HepG2 (cell line): ENCODE data around the gene TMBIM4. TPM values are rescaled to one million over a fixed set of nuclear protein-coding genes. Genes with fewer than 3 reads are reported as not detected.

Experiments
- CBFB ChIP-seq: sonication (generic); formaldehyde crosslinking; IDR thresholded peaks from 2 replicates; pipeline ENCODE4 v1.4.0; 2020; ENCODE audit warnings: missing genetic modification reagents
- FOXK2 ChIP-seq: fragments of 450-650 bp; IDR thresholded peaks from 2 replicates; pipeline ENCODE4 v1.6.1; 2016
- GZF1 ChIP-seq: sonication (generic); formaldehyde crosslinking; IDR thresholded peaks from 2 replicates; pipeline ENCODE4 v1.5.1; 2020; ENCODE audit warnings: mild to moderate bottlenecking, missing genetic modification reagents
- JARID2 ChIP-seq: sonication (generic); formaldehyde crosslinking; IDR thresholded peaks from 2 replicates; pipeline ENCODE4 v1.8.1; 2023; ENCODE audit warnings: missing genetic modification reagents, inconsistent platforms; ENCODE audit not compliant: insufficient replicate concordance
- MAF1 ChIP-seq: sonication (generic); formaldehyde crosslinking; IDR thresholded peaks from 2 replicates; pipeline ENCODE4 v1.5.0; 2020; ENCODE audit warnings: missing genetic modification reagents, borderline replicate concordance
- MTF2 ChIP-seq: sonication (generic); formaldehyde crosslinking; IDR thresholded peaks from 2 replicates; pipeline ENCODE4 v1.5.0; 2020; ENCODE audit warnings: missing genetic modification reagents, borderline replicate concordance
- RBAK ChIP-seq: sonication (generic); formaldehyde crosslinking; IDR thresholded peaks from 2 replicates; pipeline ENCODE4 v1.5.1; 2020; ENCODE audit warnings: mild to moderate bottlenecking, missing genetic modification reagents
- REPIN1 ChIP-seq: sonication (generic); formaldehyde crosslinking; IDR thresholded peaks from 2 replicates; pipeline ENCODE4 v1.8.0; 2022; ENCODE audit warnings: missing genetic modification reagents, low read depth, mild to moderate bottlenecking, borderline replicate concordance
- SIN3A ChIP-seq: IDR thresholded peaks from 2 replicates; pipeline ENCODE4 v1.6.1; 2011; ENCODE audit warnings: low read depth, mild to moderate bottlenecking, control low read depth, low read length, borderline replicate concordance
- SOX6 ChIP-seq, 2 experiments: fragments of 450-650 bp in 1 of 2; sonication (generic) in 1 of 2; formaldehyde crosslinking in 1 of 2; IDR thresholded peaks; 2 replicates each; pipeline versions ENCODE4 v1.4.0 to v1.6.1; 2017 to 2020; ENCODE audit warnings: antibody characterized with exemption in 1 of 2, mild to moderate bottlenecking in 1 of 2, missing genetic modification reagents in 1 of 2
- TBX3 ChIP-seq: fragments of 450-650 bp; IDR thresholded peaks from 2 replicates; pipeline ENCODE4 v1.6.1; 2017; ENCODE audit warnings: antibody characterized with exemption, mild to moderate bottlenecking, inconsistent platforms, borderline replicate concordance
- ZBTB1 ChIP-seq: sonication (generic); formaldehyde crosslinking; IDR thresholded peaks from 2 replicates; pipeline ENCODE4 v1.4.0; 2020; ENCODE audit warnings: missing genetic modification reagents, borderline replicate concordance
- ZBTB21 ChIP-seq: sonication (generic); formaldehyde crosslinking; IDR thresholded peaks from 2 replicates; pipeline ENCODE4 v1.4.0; 2020; ENCODE audit warnings: missing genetic modification reagents
- ZFP62 ChIP-seq: sonication (generic); formaldehyde crosslinking; IDR thresholded peaks from 2 replicates; pipeline ENCODE4 v1.4.0; 2020; ENCODE audit warnings: missing genetic modification reagents
- ZNF747 ChIP-seq: sonication (generic); formaldehyde crosslinking; IDR thresholded peaks from 2 replicates; pipeline ENCODE4 v1.8.1; 2023; ENCODE audit warnings: missing genetic modification reagents, mild to moderate bottlenecking, borderline replicate concordance
- ZNF749 ChIP-seq: sonication (generic); formaldehyde crosslinking; IDR thresholded peaks from 2 replicates; pipeline ENCODE4 v1.8.0; 2022; ENCODE audit warnings: mild to moderate bottlenecking, missing genetic modification reagents, moderate library complexity, borderline replicate concordance
- ZNF780A ChIP-seq: sonication (generic); formaldehyde crosslinking; IDR thresholded peaks from 2 replicates; pipeline ENCODE4 v1.8.0; 2022; ENCODE audit warnings: mild to moderate bottlenecking, missing genetic modification reagents, moderate library complexity
- polyA plus RNA-seq, 8 experiments: library from polyadenylated mRNA; depleted of rRNA in 3 of 8; stranded (reverse) in 7 of 8; unstranded in 1 of 8; fragments of >200 nt; fragmentation: Illumina TruSeq in 4 of 8; extraction: Trizol in 4 of 8; gene quantifications; 2 replicates each; pipeline versions ENCODE4 v1.2.1 to v1.2.3, GENCODE V29; 2011 to 2016; ENCODE audit warnings: low read depth in 4 of 8, missing spikeins in 1 of 8, mixed read lengths in 1 of 8; ENCODE audit not compliant: insufficient read depth in 1 of 8
- total RNA-seq, 5 experiments: library from RNA; depleted of rRNA; stranded (reverse); fragments of >200 nt; fragmentation: Illumina TruSeq; extraction: Trizol; gene quantifications; 2 replicates each; pipeline ENCODE4 v1.2.3, GENCODE V29; 2016; ENCODE audit warnings: low read depth in 1 of 5
- TF ChIP-seq, protein P1 (sequence below): sonication (generic); formaldehyde crosslinking; conservative IDR thresholded peaks from 2 replicates; pipeline ENCODE4 v1.4.0; 2020; ENCODE audit warnings: missing genetic modification reagents
- TF ChIP-seq, protein P2 (sequence below): IDR thresholded peaks from 2 replicates; pipeline ENCODE4 v1.6.1; 2016; ENCODE audit warnings: low read depth, borderline replicate concordance
- TF ChIP-seq, protein P3 (sequence below): sonication (generic); formaldehyde crosslinking; conservative IDR thresholded peaks from 2 replicates; pipeline ENCODE4 v1.8.0; 2022; ENCODE audit warnings: low read depth, missing genetic modification reagents
- TF ChIP-seq, protein P4 (sequence below): sonication (generic); formaldehyde crosslinking; IDR thresholded peaks from 2 replicates; pipeline ENCODE4 v1.4.0; 2020; ENCODE audit warnings: mild to moderate bottlenecking, missing genetic modification reagents, borderline replicate concordance
- TF ChIP-seq, protein P5 (sequence below): sonication (generic); formaldehyde crosslinking; IDR thresholded peaks from 2 replicates; pipeline ENCODE4 v1.5.1; 2020; ENCODE audit warnings: mild to moderate bottlenecking, missing genetic modification reagents, moderate library complexity

Gene TMBIM4
- total and polyA plus RNA-seq, 2 of the 13 experiments (the other 11 are each of a cell fraction or from before 2014, with no cell fraction given), result 60.5 to 67.7 TPM

DNA sequence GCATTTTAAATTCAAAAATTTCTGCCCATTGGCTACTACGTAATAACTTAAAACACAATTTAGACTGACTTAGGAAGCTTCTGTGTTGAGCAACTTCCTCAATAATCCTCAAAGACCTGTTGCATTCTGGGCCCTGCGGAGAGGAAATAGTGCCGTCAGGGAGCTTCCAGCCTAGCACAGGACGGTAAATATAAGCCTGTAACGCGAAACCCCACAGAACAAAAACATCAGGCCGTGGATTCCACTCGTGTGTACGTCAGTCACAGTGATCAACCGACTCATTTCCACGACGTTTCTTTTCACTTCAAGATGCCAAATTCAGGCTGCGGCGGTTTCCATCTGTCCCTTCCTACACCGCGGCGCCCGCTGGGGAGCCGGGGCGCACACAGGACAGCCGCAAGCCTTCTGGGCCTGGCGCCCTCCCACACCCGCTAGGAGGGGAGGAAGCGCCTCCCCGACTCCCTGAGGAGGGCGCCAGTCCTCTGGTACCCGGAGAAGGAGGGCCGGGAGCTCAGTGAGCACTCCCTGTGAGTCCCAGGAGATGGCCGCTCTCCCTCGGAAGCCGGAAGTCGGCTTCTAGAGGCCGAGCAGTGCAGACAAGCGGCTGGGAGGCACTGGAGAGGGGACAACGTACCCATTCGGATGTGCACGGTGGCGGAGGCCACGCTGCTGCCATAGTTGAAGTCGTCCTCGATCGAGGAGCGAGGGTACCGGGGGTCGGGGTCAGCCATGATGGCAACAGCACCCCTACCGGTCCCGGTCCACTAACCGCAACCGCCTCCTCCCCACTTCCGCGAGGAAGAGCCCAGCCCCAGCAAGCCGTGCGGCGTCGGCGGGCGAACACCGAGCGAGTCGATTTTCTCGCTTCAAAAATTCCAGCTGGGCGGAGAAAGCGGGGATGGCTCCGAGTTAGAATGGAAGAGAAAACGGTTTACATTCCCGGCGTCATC lies at the start of gene TMBIM4 (continued):
- TF ChIP-seq, protein P1, sequence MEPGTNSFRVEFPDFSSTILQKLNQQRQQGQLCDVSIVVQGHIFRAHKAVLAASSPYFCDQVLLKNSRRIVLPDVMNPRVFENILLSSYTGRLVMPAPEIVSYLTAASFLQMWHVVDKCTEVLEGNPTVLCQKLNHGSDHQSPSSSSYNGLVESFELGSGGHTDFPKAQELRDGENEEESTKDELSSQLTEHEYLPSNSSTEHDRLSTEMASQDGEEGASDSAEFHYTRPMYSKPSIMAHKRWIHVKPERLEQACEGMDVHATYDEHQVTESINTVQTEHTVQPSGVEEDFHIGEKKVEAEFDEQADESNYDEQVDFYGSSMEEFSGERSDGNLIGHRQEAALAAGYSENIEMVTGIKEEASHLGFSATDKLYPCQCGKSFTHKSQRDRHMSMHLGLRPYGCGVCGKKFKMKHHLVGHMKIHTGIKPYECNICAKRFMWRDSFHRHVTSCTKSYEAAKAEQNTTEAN, result no peak; the same call in 1 of the 2 replicates
- TF ChIP-seq SIN3A (peak; percentile 58; the same call in 1 of the 2 replicates), ZNF780A (CRISPR knock-in tag) (peak; percentile 58), ZNF747 (peak; percentile 63; the same call in 1 of the 2 replicates), ZBTB1 (CRISPR knock-in tag) (no peak), FOXK2 (no peak), MAF1 (no peak; the same call in 1 of the 2 replicates), REPIN1 (CRISPR knock-in tag) (peak; percentile 20; the same call in 1 of the 2 replicates), ZNF749 (CRISPR knock-in tag) (peak; percentile 78; the same call in 1 of the 2 replicates), RBAK (CRISPR knock-in tag) (no peak), ZBTB21 (peak; percentile 77), CBFB (peak; percentile 99), SOX6 (IDR thresholded peaks at IDR 0.05) (no peak), SOX6 (CRISPR knock-in tag; IDR thresholded peaks at IDR 0.05) (0 out of 2 replicates have a peak, but pooled peaks have one; percentile 48), JARID2 (CRISPR knock-in tag) (no peak), MTF2 (CRISPR knock-in tag) (no peak; the same call in 1 of the 2 replicates), TBX3 (no peak; the same call in 1 of the 2 replicates), GZF1 (no peak), ZFP62 (CRISPR knock-in tag) (no peak)
- TF ChIP-seq, protein P2, sequence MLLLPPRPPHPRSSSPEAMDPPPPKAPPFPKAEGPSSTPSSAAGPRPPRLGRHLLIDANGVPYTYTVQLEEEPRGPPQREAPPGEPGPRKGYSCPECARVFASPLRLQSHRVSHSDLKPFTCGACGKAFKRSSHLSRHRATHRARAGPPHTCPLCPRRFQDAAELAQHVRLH (CRISPR knock-in tag), result 0 out of 2 replicates have a peak, but pooled peaks have one; percentile 34
- TF ChIP-seq, protein P3, sequence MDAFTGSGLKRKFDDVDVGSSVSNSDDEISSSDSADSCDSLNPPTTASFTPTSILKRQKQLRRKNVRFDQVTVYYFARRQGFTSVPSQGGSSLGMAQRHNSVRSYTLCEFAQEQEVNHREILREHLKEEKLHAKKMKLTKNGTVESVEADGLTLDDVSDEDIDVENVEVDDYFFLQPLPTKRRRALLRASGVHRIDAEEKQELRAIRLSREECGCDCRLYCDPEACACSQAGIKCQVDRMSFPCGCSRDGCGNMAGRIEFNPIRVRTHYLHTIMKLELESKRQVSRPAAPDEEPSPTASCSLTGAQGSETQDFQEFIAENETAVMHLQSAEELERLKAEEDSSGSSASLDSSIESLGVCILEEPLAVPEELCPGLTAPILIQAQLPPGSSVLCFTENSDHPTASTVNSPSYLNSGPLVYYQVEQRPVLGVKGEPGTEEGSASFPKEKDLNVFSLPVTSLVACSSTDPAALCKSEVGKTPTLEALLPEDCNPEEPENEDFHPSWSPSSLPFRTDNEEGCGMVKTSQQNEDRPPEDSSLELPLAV (CRISPR knock-in tag), result no peak
- TF ChIP-seq, protein P4, sequence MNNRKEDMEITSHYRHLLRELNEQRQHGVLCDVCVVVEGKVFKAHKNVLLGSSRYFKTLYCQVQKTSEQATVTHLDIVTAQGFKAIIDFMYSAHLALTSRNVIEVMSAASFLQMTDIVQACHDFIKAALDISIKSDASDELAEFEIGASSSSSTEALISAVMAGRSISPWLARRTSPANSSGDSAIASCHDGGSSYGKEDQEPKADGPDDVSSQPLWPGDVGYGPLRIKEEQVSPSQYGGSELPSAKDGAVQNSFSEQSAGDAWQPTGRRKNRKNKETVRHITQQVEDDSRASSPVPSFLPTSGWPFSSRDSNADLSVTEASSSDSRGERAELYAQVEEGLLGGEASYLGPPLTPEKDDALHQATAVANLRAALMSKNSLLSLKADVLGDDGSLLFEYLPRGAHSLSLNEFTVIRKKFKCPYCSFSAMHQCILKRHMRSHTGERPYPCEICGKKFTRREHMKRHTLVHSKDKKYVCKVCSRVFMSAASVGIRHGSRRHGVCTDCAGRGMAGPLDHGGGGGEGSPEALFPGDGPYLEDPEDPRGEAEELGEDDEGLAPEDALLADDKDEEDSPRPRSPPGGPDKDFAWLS (CRISPR knock-in tag), result peak; percentile 86; the same call in 1 of the 2 replicates
- TF ChIP-seq, protein P5, sequence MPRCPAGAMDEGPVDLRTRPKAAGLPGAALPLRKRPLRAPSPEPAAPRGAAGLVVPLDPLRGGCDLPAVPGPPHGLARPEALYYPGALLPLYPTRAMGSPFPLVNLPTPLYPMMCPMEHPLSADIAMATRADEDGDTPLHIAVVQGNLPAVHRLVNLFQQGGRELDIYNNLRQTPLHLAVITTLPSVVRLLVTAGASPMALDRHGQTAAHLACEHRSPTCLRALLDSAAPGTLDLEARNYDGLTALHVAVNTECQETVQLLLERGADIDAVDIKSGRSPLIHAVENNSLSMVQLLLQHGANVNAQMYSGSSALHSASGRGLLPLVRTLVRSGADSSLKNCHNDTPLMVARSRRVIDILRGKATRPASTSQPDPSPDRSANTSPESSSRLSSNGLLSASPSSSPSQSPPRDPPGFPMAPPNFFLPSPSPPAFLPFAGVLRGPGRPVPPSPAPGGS, result peak; percentile 69
